ENCODE data around the gene MYO5B.

- TF ChIP-seq, protein P1, sequence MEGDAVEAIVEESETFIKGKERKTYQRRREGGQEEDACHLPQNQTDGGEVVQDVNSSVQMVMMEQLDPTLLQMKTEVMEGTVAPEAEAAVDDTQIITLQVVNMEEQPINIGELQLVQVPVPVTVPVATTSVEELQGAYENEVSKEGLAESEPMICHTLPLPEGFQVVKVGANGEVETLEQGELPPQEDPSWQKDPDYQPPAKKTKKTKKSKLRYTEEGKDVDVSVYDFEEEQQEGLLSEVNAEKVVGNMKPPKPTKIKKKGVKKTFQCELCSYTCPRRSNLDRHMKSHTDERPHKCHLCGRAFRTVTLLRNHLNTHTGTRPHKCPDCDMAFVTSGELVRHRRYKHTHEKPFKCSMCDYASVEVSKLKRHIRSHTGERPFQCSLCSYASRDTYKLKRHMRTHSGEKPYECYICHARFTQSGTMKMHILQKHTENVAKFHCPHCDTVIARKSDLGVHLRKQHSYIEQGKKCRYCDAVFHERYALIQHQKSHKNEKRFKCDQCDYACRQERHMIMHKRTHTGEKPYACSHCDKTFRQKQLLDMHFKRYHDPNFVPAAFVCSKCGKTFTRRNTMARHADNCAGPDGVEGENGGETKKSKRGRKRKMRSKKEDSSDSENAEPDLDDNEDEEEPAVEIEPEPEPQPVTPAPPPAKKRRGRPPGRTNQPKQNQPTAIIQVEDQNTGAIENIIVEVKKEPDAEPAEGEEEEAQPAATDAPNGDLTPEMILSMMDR (IDR thresholded peaks at IDR 0.05; ENCODE audit: poor library complexity): no peak
- no peak for TF ChIP-seq EZH2 (IDR thresholded peaks at IDR 0.05; ENCODE audit: borderline replicate concordance)
- TF ChIP-seq EZH2phosphoT487 (IDR thresholded peaks at IDR 0.05; ENCODE audit: low read depth, severe bottlenecking, unreplicated experiment): no peak
These were observed 152.3 kb downstream of the MYO5B start for GRCh38 chr18:50042611-50043010.

All from hepatocyte (in vitro differentiated cells).